IMR-90 (cell line): ENCODE data around the gene TENM4. TPM values are rescaled to one million over a fixed set of nuclear protein-coding genes. Genes with fewer than 3 reads are reported as not detected.

Source experiments
- ATAC-seq: fragments of 200-7000 bp; cut with Tn5 transposase; 2 replicates; pipeline ENCODE4 v1.9.1; 2020; ENCODE audit warnings: low read depth, mild to moderate bottlenecking, moderate library complexity
- BruUV-seq: library from RNA; stranded (reverse); fragments of 400-500 nt; replicated peaks from 2 replicates; lab custom pipeline; 2021; lab: Mats Ljungman, UMichigan
- CTCF ChIA-PET: fragments of 300-600 bp; formaldehyde crosslinking; extraction: SDS; loops from one replicate; lab custom pipeline; 2021; ENCODE audit warnings: antibody characterized with exemption; lab: Yijun Ruan, JAX
- POLR2A ChIA-PET: fragments of 300-600 bp; sonication (Branson Sonifier 250); formaldehyde crosslinking; loops from one replicate; lab custom pipeline; 2022; ENCODE audit warnings: antibody characterized with exemption; ENCODE audit not compliant: unreplicated experiment; lab: Charles Lee
- DNase-seq: peaks from one replicate; pipeline ENCODE4 v3.0.0; 2013
- H2AFZ ChIP-seq: replicated peaks from 2 replicates; pipeline ENCODE3; 2013; ENCODE audit warnings: low read length, mild to moderate bottlenecking; ENCODE audit not compliant: poor library complexity
- H2AK5ac ChIP-seq: 2 replicates; pipeline ENCODE4 v1.6.1; 2013; ENCODE audit warnings: low read depth, low read length, inconsistent platforms
- H2AK9ac ChIP-seq: replicated peaks from 2 replicates; pipeline ENCODE3; 2013; ENCODE audit warnings: mild to moderate bottlenecking, low read depth, low read length, moderate library complexity; ENCODE audit not compliant: poor library complexity
- H2BK120ac ChIP-seq: 2 replicates; pipeline ENCODE4 v1.6.1; 2013; ENCODE audit warnings: low read depth, low read length, inconsistent platforms
- H2BK15ac ChIP-seq: 3 replicates; pipeline ENCODE4 v1.6.1; 2013; ENCODE audit warnings: low read depth, low read length, inconsistent platforms
- H2BK20ac ChIP-seq: 2 replicates; pipeline ENCODE4 v1.6.1; 2013; ENCODE audit warnings: low read depth, mild to moderate bottlenecking, inconsistent platforms, low read length, moderate library complexity
- H2BK5ac ChIP-seq: 2 replicates; pipeline ENCODE4 v1.6.1; 2013; ENCODE audit warnings: mild to moderate bottlenecking, low read depth, low read length, inconsistent platforms; ENCODE audit not compliant: poor library complexity, severe bottlenecking
- H3K14ac ChIP-seq: replicated peaks from 2 replicates; pipeline ENCODE4 v1.6.1; 2013; ENCODE audit warnings: low read depth, low read length, inconsistent platforms
- H3K18ac ChIP-seq: 2 replicates; pipeline ENCODE4 v1.6.1; 2013; ENCODE audit warnings: low read depth, low read length, control low read depth
- H3K23ac ChIP-seq: 2 replicates; pipeline ENCODE4 v1.6.1; 2013; ENCODE audit warnings: low read depth, low read length, inconsistent platforms
- H3K27ac ChIP-seq: 2 replicates; pipeline ENCODE4 v1.5.1; 2013; ENCODE audit warnings: mild to moderate bottlenecking, control low read depth, low read length; ENCODE audit not compliant: insufficient read depth
- H3K27me3 ChIP-seq: 2 replicates; pipeline ENCODE4 v1.6.1; 2013; ENCODE audit warnings: low read length; ENCODE audit not compliant: control insufficient read depth, insufficient read depth
- H3K36me3 ChIP-seq: 2 replicates; pipeline ENCODE4 v1.6.1; 2013; ENCODE audit warnings: low read length, mixed read lengths; ENCODE audit not compliant: control insufficient read depth, insufficient read depth
- H3K4ac ChIP-seq: 2 replicates; pipeline ENCODE4 v1.6.1; 2013; ENCODE audit warnings: low read depth, low read length, inconsistent platforms
- H3K4me1 ChIP-seq: 2 replicates; pipeline ENCODE4 v1.6.1; 2013; ENCODE audit warnings: low read length, mixed read lengths; ENCODE audit not compliant: control insufficient read depth, insufficient read depth
- H3K4me2 ChIP-seq: 2 replicates; pipeline ENCODE4 v1.6.1; 2013; ENCODE audit warnings: low read depth, mild to moderate bottlenecking, control low read depth, low read length, moderate library complexity
- H3K4me3 ChIP-seq: 2 replicates; pipeline ENCODE4 v1.5.1; 2013; ENCODE audit warnings: low read depth, mild to moderate bottlenecking, control low read depth, low read length, moderate library complexity; ENCODE audit not compliant: insufficient read depth
- H3K56ac ChIP-seq: 2 replicates; pipeline ENCODE4 v1.6.1; 2013; ENCODE audit warnings: low read length, inconsistent platforms; ENCODE audit not compliant: insufficient read depth; ENCODE audit errors: extremely low read depth
- H3K79me1 ChIP-seq, 2 experiments: 2 replicates each; pipeline ENCODE4 v1.6.1; 2013; ENCODE audit warnings: low read length in 2 of 2, inconsistent platforms in 1 of 2, low read depth in 1 of 2
- H3K9ac ChIP-seq: 2 replicates; pipeline ENCODE4 v1.6.1; 2013; ENCODE audit warnings: low read depth, low read length, control low read depth
- H3K9me1 ChIP-seq: 2 replicates; pipeline ENCODE4 v1.6.1; 2013; ENCODE audit warnings: low read length, inconsistent platforms; ENCODE audit not compliant: insufficient read depth
- H3K9me3 ChIP-seq: 2 replicates; pipeline ENCODE4 v1.6.1; 2013; ENCODE audit warnings: low read length; ENCODE audit not compliant: control insufficient read depth, insufficient read depth
- H4K20me1 ChIP-seq: 2 replicates; pipeline ENCODE4 v1.6.1; 2013; ENCODE audit warnings: low read length, inconsistent platforms; ENCODE audit not compliant: insufficient read depth
- H4K5ac ChIP-seq: 2 replicates; pipeline ENCODE4 v1.6.1; 2013; ENCODE audit warnings: mild to moderate bottlenecking, low read depth, low read length, control low read depth
- H4K8ac ChIP-seq, 2 experiments: 2 replicates each; pipeline ENCODE4 v1.6.1; 2013; ENCODE audit warnings: low read depth in 2 of 2, low read length in 2 of 2, control low read depth in 1 of 2, inconsistent platforms in 1 of 2
- H4K91ac ChIP-seq: 2 replicates; pipeline ENCODE4 v1.6.1; 2013; ENCODE audit warnings: low read depth, low read length, inconsistent platforms; ENCODE audit not compliant: insufficient read depth
- BHLHE40 ChIP-seq: fragments of 150-350 bp; IDR thresholded peaks from 2 replicates; pipeline ENCODE4 v1.6.1; 2016; ENCODE audit warnings: mild to moderate bottlenecking, low read depth, low read length
- CEBPB ChIP-seq: IDR thresholded peaks from 2 replicates; pipeline ENCODE4 v1.6.1; 2012; ENCODE audit warnings: low read depth, low read length, improper control_type of control experiment
- CHD1 ChIP-seq: IDR thresholded peaks from 2 replicates; pipeline ENCODE4 v1.6.1; 2012; ENCODE audit warnings: low read depth, low read length, improper control_type of control experiment
- FOS ChIP-seq: fragments of 150-350 bp; IDR thresholded peaks from 2 replicates; pipeline ENCODE4 v1.6.1; 2016; ENCODE audit warnings: low read depth, low read length
- MAFK ChIP-seq: IDR thresholded peaks from 2 replicates; pipeline ENCODE4 v1.6.1; 2012; ENCODE audit warnings: low read depth, low read length, improper control_type of control experiment
- MAZ ChIP-seq: IDR thresholded peaks from 2 replicates; pipeline ENCODE4 v1.6.1; 2012; ENCODE audit warnings: low read depth, mild to moderate bottlenecking, low read length, improper control_type of control experiment, moderate library complexity, borderline replicate concordance
- MXI1 ChIP-seq: IDR thresholded peaks from 2 replicates; pipeline ENCODE4 v1.6.1; 2012; ENCODE audit warnings: low read depth, mild to moderate bottlenecking, low read length, moderate library complexity, borderline replicate concordance
- NFE2L2 ChIP-seq: fragments of 150-350 bp; IDR thresholded peaks from 2 replicates; pipeline ENCODE4 v1.6.1; 2016; ENCODE audit warnings: low read depth, mild to moderate bottlenecking, low read length
- POLR2A ChIP-seq: IDR thresholded peaks from 2 replicates; pipeline ENCODE4 v1.6.1; 2012; ENCODE audit warnings: mild to moderate bottlenecking, low read depth, low read length
- RAD21 ChIP-seq: IDR thresholded peaks from 2 replicates; pipeline ENCODE4 v1.6.1; 2012; ENCODE audit warnings: low read length, improper control_type of control experiment
- RCOR1 ChIP-seq: IDR thresholded peaks from 2 replicates; pipeline ENCODE4 v1.6.1; 2012; ENCODE audit warnings: mild to moderate bottlenecking, low read length, improper control_type of control experiment; ENCODE audit not compliant: insufficient replicate concordance
- RFX5 ChIP-seq: IDR thresholded peaks from 2 replicates; pipeline ENCODE4 v1.8.0; 2012; ENCODE audit warnings: low read depth, mild to moderate bottlenecking, low read length, moderate library complexity
- SMC3 ChIP-seq: fragments of 150-350 bp; IDR thresholded peaks from 2 replicates; pipeline ENCODE4 v1.6.1; 2016; ENCODE audit warnings: low read depth, mild to moderate bottlenecking, antibody characterized with exemption, low read length, moderate library complexity
- WGBS, 2 experiments: methylation state at CpG; one replicate each; pipeline versions ENCODE4 v1.1.5 to v1.1.7; 2013; ENCODE audit warnings: missing lambda C conversion rate in 2 of 2; ENCODE audit not compliant: insufficient read length in 1 of 2; ENCODE audit errors: extremely low coverage in 2 of 2; 5-methylcytosine and 5-hydroxymethylcytosine counted together
- dilution Hi-C: fragments of 300-500 bp; cut with HindIII; formaldehyde crosslinking; loops from one replicate; pipeline ENCODE4 v1.14.3; 2018; ENCODE audit warnings: low sequenced_read_pairs; ENCODE audit not compliant: unreplicated experiment
- in situ Hi-C: fragments of 300-500 bp; cut with MboI; formaldehyde crosslinking; loops from 3 replicates; pipeline ENCODE4 v1.14.3; 2019; ENCODE audit warnings: low sequenced_read_pairs, inconsistent platforms, mixed read lengths
- intact Hi-C: fragments of 100-400 bp; cut with micrococcal nuclease; formaldehyde crosslinking; loops from 2 replicates; pipeline ENCODE4 v1.10.0; 2022
- polyA plus RNA-seq, 3 experiments: library from polyadenylated mRNA; depleted of rRNA; stranded (reverse); fragments of >200 nt; gene quantifications; 2 replicates each; pipeline ENCODE4 v1.2.3, GENCODE V29; 2012; ENCODE audit warnings: low replicate concordance in 1 of 3
- total RNA-seq: library from RNA; depleted of rRNA; stranded (reverse); fragments of >200 nt; gene quantifications from 2 replicates; pipeline ENCODE4 v1.2.3, GENCODE V29; 2012
- TF ChIP-seq, protein P1 (sequence below): fragments of 150-350 bp; IDR thresholded peaks from 2 replicates; pipeline ENCODE4 v1.6.1; 2017; ENCODE audit warnings: mild to moderate bottlenecking, antibody characterized with exemption, low read length, low read depth
- TF ChIP-seq, protein P2 (sequence below): conservative IDR thresholded peaks from 2 replicates; pipeline ENCODE4 v1.5.1; 2012; ENCODE audit warnings: mild to moderate bottlenecking, low read depth, low read length, improper control_type of control experiment
- TF ChIP-seq, protein P3 (sequence below): fragments of 150-350 bp; IDR thresholded peaks from 2 replicates; pipeline ENCODE4 v1.6.1; 2016; ENCODE audit warnings: low read depth, mild to moderate bottlenecking, low read length, moderate library complexity, borderline replicate concordance

TENM4 gene
- total and polyA plus RNA-seq, 2 of the 4 experiments (the other 2 are of a cell fraction): 7.4 to 9.0 TPM

DNA sequence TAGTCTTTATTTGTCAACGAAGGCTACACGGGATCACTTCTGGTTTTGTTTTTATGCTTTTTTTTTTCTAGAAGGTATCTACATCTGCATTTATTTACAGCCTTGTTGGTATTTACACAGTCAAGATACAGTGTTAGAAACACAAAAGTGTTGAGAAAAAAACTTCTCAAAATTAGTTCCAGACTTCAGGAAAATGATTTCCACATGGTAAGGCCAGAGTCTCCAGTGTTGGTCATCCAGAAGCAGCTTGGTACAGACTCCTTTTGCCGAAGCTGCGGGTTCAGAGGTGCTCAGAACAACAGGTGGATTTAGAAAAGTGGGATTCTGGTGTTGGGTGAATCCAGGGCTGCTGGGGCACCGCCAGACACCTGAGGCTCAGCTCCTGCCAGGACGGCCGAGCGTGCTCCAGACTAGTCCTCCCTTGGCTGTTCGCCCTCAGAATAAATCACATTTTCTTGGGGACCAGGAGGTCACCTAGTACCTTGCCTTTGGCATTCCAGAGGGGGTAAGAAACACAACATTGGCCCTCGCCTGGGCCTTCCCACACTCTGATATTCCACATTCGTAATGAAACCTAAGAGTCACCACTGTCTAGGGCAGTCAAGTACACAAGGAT lies 787.4 kb downstream of the TENM4 start:
- Histone ChIP-seq H3K9ac (no peak overlapping the region), H4K5ac (no peak overlapping the region), H3K4ac (no peak overlapping the region), H3K9me1 (no peaks in the 10 kb centered on the region; the same call in 1 of the 2 replicates), H4K91ac (no peak overlapping the region), H3K27ac (no peak overlapping the region), H3K14ac (no peak overlapping the region), H3K27me3 (no peaks in the 10 kb centered on the region), H2BK20ac (no peak overlapping the region), H2AK5ac (no peak overlapping the region), H2BK5ac (no peak overlapping the region), H2BK120ac (no peak overlapping the region), H3K79me1 (no peaks in the 10 kb centered on the region), H3K23ac (no peak overlapping the region), H2BK15ac (no peak overlapping the region), H3K4me3 (no peak overlapping the region), H3K36me3 (peaks cover 2% of the 10 kb centered on the region; the same call in 1 of the 2 replicates), H3K4me1 (no peaks in the 10 kb centered on the region; the same call in 1 of the 2 replicates), H3K18ac (no peak overlapping the region), H2AK9ac (no peak overlapping the region), H2AFZ (no peak overlapping the region), H3K56ac (no peak overlapping the region), H4K20me1 (no peaks in the 10 kb centered on the region), H3K9me3 (no peaks in the 10 kb centered on the region), H4K8ac (no peak overlapping the region), H3K4me2 (no peak overlapping the region)
- TSS peak; percentile 38 for BruUV-seq
- TF ChIP-seq RFX5 (no peak), CEBPB (no peak), MXI1 (no peak), FOS (no peak), MAFK (no peak), MAZ (no peak), NFE2L2 (no peak), SMC3 (no peak), RAD21 (no peak), RCOR1 (no peak), CHD1 (no peak), POLR2A (no peak), BHLHE40 (no peak)
- TF ChIP-seq, protein P1, sequence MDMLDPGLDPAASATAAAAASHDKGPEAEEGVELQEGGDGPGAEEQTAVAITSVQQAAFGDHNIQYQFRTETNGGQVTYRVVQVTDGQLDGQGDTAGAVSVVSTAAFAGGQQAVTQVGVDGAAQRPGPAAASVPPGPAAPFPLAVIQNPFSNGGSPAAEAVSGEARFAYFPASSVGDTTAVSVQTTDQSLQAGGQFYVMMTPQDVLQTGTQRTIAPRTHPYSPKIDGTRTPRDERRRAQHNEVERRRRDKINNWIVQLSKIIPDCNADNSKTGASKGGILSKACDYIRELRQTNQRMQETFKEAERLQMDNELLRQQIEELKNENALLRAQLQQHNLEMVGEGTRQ: no peak
- TF ChIP-seq, protein P2, sequence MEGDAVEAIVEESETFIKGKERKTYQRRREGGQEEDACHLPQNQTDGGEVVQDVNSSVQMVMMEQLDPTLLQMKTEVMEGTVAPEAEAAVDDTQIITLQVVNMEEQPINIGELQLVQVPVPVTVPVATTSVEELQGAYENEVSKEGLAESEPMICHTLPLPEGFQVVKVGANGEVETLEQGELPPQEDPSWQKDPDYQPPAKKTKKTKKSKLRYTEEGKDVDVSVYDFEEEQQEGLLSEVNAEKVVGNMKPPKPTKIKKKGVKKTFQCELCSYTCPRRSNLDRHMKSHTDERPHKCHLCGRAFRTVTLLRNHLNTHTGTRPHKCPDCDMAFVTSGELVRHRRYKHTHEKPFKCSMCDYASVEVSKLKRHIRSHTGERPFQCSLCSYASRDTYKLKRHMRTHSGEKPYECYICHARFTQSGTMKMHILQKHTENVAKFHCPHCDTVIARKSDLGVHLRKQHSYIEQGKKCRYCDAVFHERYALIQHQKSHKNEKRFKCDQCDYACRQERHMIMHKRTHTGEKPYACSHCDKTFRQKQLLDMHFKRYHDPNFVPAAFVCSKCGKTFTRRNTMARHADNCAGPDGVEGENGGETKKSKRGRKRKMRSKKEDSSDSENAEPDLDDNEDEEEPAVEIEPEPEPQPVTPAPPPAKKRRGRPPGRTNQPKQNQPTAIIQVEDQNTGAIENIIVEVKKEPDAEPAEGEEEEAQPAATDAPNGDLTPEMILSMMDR: no peak
- TF ChIP-seq, protein P3, sequence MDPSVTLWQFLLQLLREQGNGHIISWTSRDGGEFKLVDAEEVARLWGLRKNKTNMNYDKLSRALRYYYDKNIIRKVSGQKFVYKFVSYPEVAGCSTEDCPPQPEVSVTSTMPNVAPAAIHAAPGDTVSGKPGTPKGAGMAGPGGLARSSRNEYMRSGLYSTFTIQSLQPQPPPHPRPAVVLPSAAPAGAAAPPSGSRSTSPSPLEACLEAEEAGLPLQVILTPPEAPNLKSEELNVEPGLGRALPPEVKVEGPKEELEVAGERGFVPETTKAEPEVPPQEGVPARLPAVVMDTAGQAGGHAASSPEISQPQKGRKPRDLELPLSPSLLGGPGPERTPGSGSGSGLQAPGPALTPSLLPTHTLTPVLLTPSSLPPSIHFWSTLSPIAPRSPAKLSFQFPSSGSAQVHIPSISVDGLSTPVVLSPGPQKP: no peak
- ATAC-seq: no peak
- dilution Hi-C loops (no loop called here), in situ Hi-C loops (loop anchor here (10.0 kb wide), 1 partner anchor 441 kb away; no protein-coding TSS in a partner anchor), intact Hi-C loops (no loop called here)
- ChIA-PET POLR2A (no interaction called here), CTCF (interaction anchor here (1.3 kb wide), 1 partner anchor 308 kb away, joined by 3 read pairs; no protein-coding TSS in a partner anchor)
- no peak for DNase-seq
- WGBS, 2 experiments: 98% methylated on average over 5 of the region's 11 CpGs; no CpG with 5 or more reads in 1 of the 2 experiments
